Measurements from ENCODE around the gene ALDH3B1. TPM values are rescaled to one million over a fixed set of nuclear protein-coding genes. Genes with fewer than 3 reads are reported as not detected.

ALDH3B1 gene
- total and polyA plus RNA-seq, 4 donors: 1.6 to 7.1 (median 3.4) TPM

- TF ChIP-seq TAF1 (conservative IDR thresholded peaks at IDR 0.05) (no peak), FOXA1 (IDR thresholded peaks at IDR 0.05) (no peak), RAD21 (IDR thresholded peaks at IDR 0.05) (peak in 1 of 2 donors; percentile 21), HNF4A (conservative IDR thresholded peaks at IDR 0.05) (peak in 1 of 2 donors; percentile 22)
- WGBS: 78% methylated on average over 5 of the region's 5 CpGs
- Histone ChIP-seq H3K4me1 (ENCODE audit: control insufficient read depth in 4 of 4, insufficient read depth in 4 of 4, low read length in 3 of 4) (peaks cover 4 to 12% (median 8%) of the 10 kb centered on the region in 4 donors), H3K27me3 (ENCODE audit: control insufficient read depth in 4 of 4, insufficient read depth in 4 of 4, low read length in 3 of 4) (no peaks in the 10 kb centered on the region), H3K9me3 (ENCODE audit: control insufficient read depth in 4 of 4, low read length in 3 of 4) (no peaks in the 10 kb centered on the region), H3K27ac (ENCODE audit: low read depth in 1 of 2, low read length in 2 of 2) (no peak overlapping the region), H3K9ac (ENCODE audit: low read depth in 1 of 2, low read length in 2 of 2) (no peak overlapping the region), H3K36me3 (ENCODE audit: control insufficient read depth in 4 of 4, insufficient read depth in 3 of 4, low read depth in 1 of 4, low read length in 3 of 4) (no peaks in the 10 kb centered on the region), H3K4me3 (ENCODE audit: low read depth in 1 of 3, low read length in 3 of 3) (no peak overlapping the region)
- no peak for DNase-seq (ENCODE audit: low spot score)
Observed at GRCh38 chr11:68025047-68025446, 14.9 kb downstream of the ALDH3B1 start.

GRCh38 chr11:68026391-68027105 is 16.4 kb downstream of the ALDH3B1 start:
- no peak for TF ChIP-seq HNF4A (conservative IDR thresholded peaks at IDR 0.05)
- TF ChIP-seq REST (IDR thresholded peaks at IDR 0.05): no peak
- TF ChIP-seq, protein P1, sequence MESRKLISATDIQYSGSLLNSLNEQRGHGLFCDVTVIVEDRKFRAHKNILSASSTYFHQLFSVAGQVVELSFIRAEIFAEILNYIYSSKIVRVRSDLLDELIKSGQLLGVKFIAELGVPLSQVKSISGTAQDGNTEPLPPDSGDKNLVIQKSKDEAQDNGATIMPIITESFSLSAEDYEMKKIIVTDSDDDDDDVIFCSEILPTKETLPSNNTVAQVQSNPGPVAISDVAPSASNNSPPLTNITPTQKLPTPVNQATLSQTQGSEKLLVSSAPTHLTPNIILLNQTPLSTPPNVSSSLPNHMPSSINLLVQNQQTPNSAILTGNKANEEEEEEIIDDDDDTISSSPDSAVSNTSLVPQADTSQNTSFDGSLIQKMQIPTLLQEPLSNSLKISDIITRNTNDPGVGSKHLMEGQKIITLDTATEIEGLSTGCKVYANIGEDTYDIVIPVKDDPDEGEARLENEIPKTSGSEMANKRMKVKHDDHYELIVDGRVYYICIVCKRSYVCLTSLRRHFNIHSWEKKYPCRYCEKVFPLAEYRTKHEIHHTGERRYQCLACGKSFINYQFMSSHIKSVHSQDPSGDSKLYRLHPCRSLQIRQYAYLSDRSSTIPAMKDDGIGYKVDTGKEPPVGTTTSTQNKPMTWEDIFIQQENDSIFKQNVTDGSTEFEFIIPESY (IDR thresholded peaks at IDR 0.05): no peak
- TF ChIP-seq CTCF (IDR thresholded peaks at IDR 0.05; ENCODE audit: low read depth, low read length, missing input control): no peak
- TF ChIP-seq EGR1 (IDR thresholded peaks at IDR 0.05; ENCODE audit: low read depth in 2 of 2): no peak
- TF ChIP-seq RXRA (IDR thresholded peaks at IDR 0.05): no peak
- TF ChIP-seq ATF3 (IDR thresholded peaks at IDR 0.05): no peak
- TF ChIP-seq NR2F2 (IDR thresholded peaks at IDR 0.05): no peak
- no peak for TF ChIP-seq TAF1 (conservative IDR thresholded peaks at IDR 0.05)
- Histone ChIP-seq H3K27ac (ENCODE audit: low read depth in 1 of 2, low read length in 2 of 2) (no peak overlapping the region), H3K27me3 (ENCODE audit: control insufficient read depth in 4 of 4, insufficient read depth in 4 of 4, low read length in 3 of 4) (no peaks in the 10 kb centered on the region), H3K4me3 (ENCODE audit: low read depth in 1 of 3, low read length in 3 of 3) (no peak overlapping the region), H3K9me3 (ENCODE audit: control insufficient read depth in 4 of 4, low read length in 3 of 4) (no peaks in the 10 kb centered on the region), H3K9ac (ENCODE audit: low read depth in 1 of 2, low read length in 2 of 2) (no peak overlapping the region), H3K4me1 (ENCODE audit: control insufficient read depth in 4 of 4, insufficient read depth in 4 of 4, low read length in 3 of 4) (peaks cover 7 to 15% (median 10%) of the 10 kb centered on the region in 4 donors), H3K36me3 (ENCODE audit: control insufficient read depth in 4 of 4, insufficient read depth in 3 of 4, low read depth in 1 of 4, low read length in 3 of 4) (no peaks in the 10 kb centered on the region)
- DNase-seq (ENCODE audit: low spot score): no peak
- 92% methylated on average over 18 of the region's 18 CpGs for WGBS
